A673 (cell line): Measurements from ENCODE around the gene ARID3A.

ENCODE experiments used
- CTCF ChIP-seq: fragments of 300-800, 200-600 bp; sonication (generic); conservative IDR thresholded peaks from 2 replicates; pipeline ENCODE4 v1.5.1; 2017; ENCODE audit warnings: low read depth, mild to moderate bottlenecking, antibody characterized with exemption, low read length, moderate library complexity, mixed read lengths
- EZH2 ChIP-seq: fragments of 200-600 bp; sonication (generic); IDR thresholded peaks from 2 replicates; pipeline ENCODE4 v1.6.1; 2017; ENCODE audit warnings: borderline replicate concordance, low read depth, mild to moderate bottlenecking, mixed read lengths, antibody characterized with exemption, low read length; ENCODE audit not compliant: poor library complexity, severe bottlenecking

- TF ChIP-seq CTCF (no peak), EZH2 (no peak)
Measured at GRCh38 chr19:991174-991931, 65.5 kb downstream of the ARID3A start.
